Stimulated activated CD8-positive, alpha-beta memory T cell treated with anti-CD3 and anti-CD28 coated beads, Interleukin-12 subunit alpha, Interleukin-12 subunit beta, amount 100 ng/mL, for 4 hours (primary cell): Measurements from ENCODE around the gene WDR91.
"Not testable (repeated sequence)": the region's sequence is repeated elsewhere in the genome, so short reads cannot be mapped to it uniquely, and the experiment has no call there.

Source experiments
- DNase-seq: peaks from one replicate; pipeline ENCODE4 v3.0.0-alpha.2; 2020; ENCODE audit warnings: low read depth

Gene WDR91

GRCh38 chr7:135179321-135179925 lies 31.9 kb downstream of the WDR91 start:
- DNase-seq = no peak

GRCh38 chr7:135178364-135178763 lies 33.0 kb downstream of the WDR91 start:
- DNase-seq = no peak

GRCh38 chr7:135177028-135177696 lies 34.2 kb downstream of the WDR91 start:
- no peak for DNase-seq

DNA sequence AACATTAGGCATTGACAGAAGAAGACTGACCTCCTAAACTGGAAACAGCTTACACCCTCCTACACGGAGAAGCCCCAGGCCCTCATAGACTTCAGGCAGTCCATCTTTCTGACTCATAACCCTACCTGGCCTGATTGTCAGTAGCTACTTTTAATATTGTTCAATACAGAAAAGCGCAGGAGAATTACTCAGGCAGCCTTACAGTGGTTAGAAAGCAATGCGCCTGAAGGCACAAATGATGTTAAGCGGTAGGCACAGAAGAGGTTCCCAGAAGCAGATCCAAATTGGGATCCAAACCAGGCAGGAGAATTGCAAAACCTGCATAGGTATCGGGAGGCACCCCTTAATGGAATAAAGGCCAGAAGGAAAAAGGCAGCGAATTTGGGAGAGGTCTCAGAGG lies 35.4 kb downstream of the WDR91 start:
- no peak for DNase-seq

GRCh38 chr7:135174941-135175340 lies 36.4 kb downstream of the WDR91 start:
- no peak for DNase-seq

DNA sequence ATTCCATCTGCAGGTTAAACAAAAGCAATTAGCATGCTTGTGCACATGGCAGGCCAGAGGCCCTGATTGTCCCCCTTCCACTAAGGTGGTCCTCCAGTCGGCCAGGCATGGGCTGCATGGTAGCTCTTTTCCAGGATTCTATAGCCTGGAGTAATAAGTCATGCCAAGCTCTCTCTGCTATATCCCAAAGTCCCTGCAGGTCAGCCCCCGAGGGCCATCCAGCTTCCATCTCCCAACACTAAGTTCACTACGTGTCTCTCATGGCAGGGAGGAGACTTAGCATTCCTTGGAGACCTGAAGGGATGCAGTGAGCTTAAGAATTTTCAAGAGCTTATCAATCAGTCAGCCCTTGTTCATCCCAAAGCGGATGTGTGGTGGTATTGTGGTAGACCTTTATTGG lies 37.4 kb downstream of the WDR91 start:
- DNase-seq = not testable (repeated sequence)

- not testable (repeated sequence) for DNase-seq
Observed at GRCh38 chr7:135171581-135172291, 39.6 kb downstream of the WDR91 start.

DNA sequence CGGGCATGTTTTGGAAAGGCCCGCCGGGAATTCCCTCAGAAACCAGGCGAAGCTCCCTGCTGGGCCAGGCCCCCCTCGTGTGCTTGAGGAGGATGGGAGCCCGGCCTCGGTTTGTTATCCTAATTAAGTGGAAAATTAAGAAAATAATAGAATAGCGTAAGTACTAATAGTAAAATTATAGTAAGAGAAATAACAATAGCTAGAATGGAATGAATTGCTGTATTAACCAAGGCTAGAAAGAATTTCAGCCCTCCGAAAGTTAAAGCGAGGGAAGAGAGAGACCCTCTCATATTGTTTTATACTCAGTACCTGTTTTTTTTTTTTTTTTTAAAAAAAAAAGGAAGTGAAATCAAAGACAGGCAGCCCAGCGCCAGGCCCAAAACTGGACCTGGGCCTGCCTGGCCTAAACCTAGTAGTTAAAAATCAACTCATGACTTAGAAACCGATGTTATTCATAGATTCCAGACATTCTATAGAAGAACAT lies 40.3 kb downstream of the WDR91 start:
- DNase-seq = not testable (repeated sequence)

- DNase-seq = peak; percentile 84
Observed at GRCh38 chr7:135170274-135170997, 40.9 kb downstream of the WDR91 start, which contains the start of gene CYREN. Gene CYREN (minus strand): TSS chr7:135170707. CDS start chr7:135168922, 1,785 bp downstream.

GRCh38 chr7:135169964-135170273 lies 41.4 kb downstream of the WDR91 start:
- no peak for DNase-seq

- no peak for DNase-seq
Observed at GRCh38 chr7:135169141-135169963, 42.0 kb downstream of the WDR91 start.

DNA sequence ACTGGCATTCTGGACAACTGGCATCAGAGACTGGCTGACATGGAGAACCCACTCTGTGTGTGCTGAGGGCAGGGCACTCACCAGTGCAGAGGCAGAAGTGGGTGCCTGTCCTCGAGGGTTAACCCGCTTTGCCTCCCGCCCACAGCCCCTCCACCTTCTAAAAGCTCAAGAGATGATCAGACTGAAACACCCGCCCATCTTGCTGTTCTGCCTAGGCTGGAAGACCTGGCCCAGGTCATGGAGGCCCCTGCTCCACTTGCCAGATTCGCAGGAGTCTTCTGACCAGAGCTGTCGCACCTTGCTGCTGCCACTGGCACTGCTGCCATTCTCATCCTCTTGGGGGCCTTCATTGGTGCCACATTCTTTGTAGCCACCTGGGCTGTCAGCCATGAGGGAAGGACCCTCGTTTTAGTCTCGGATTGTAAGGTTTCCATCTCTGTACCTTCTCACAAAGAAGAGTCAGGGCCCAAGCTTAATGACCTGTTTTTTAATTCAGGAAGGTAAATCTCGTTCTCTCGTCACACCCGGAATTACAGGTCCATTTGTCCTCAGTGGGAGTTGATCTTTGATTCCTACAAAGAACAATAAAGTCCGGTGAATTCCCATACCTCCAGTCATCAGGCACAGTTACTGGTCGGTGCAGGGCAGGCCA lies 42.7 kb downstream of the WDR91 start:
- no peak for DNase-seq

- DNase-seq = no peak
Observed at GRCh38 chr7:135168001-135168400, 43.3 kb downstream of the WDR91 start.

DNA sequence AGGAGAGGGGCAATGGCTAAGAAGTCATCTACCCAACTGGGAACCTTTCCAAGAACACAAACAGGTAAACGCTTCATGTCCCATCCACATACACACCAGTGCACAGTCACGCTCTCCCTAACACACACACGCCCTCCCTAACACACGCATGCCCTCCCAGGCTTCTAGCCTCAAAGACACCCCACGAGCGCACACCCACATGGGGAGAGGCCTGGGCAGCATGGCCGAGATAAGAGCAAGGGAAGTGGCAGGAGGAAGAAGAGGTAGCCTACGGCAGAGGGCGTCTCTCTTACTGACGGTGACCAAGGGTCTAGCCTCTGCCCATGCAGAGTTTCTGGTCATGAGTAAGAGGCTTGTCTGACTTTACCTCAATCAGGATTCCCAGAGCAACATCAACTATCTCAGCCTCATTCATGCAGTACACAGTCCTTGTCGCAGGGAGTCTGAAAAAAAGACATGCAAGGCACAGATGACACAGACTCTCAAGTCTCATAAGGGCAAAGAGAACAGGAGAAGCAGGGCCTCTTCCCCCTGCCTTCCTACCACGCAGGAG lies 43.9 kb downstream of the WDR91 start:
- no peak for DNase-seq

DNA sequence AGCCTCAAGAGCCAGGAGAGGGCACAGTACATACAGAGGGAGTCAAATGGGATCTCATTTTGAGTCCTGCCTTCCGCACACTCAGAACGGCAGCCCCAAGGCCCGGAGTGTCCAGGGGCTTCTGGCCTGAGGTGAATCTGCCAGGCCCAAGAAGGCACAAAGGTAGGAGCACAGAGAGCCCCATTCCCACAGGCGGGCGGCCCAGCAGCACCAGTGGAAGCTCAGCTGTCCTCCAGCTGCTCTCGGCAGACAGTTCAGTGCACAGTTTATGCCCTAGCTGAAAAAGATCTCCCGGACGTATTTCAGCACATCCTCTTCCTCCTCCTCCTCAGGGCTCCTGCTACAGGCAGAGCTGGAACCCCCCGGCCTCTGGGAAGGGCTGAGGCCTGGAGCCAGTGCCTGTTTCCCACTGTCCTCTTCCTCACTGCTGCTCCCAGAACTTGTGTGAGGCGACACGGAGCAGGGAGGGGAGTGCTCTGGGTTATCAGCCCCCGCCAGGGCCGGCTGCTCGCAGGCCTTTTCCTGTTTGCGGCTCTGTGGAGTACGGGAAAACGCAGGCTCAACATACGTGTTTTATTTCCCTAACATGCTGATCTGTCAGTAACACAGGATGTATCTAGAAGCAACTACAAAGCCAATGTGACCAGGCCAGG lies 44.9 kb downstream of the WDR91 start:
- DNase-seq = no peak

GRCh38 chr7:135165862-135166261 lies 45.5 kb downstream of the WDR91 start:
- DNase-seq = no peak

GRCh38 chr7:135164357-135165061 lies 46.8 kb downstream of the WDR91 start:
- no peak for DNase-seq

GRCh38 chr7:135162382-135163001 lies 48.8 kb downstream of the WDR91 start:
- no peak for DNase-seq

DNA sequence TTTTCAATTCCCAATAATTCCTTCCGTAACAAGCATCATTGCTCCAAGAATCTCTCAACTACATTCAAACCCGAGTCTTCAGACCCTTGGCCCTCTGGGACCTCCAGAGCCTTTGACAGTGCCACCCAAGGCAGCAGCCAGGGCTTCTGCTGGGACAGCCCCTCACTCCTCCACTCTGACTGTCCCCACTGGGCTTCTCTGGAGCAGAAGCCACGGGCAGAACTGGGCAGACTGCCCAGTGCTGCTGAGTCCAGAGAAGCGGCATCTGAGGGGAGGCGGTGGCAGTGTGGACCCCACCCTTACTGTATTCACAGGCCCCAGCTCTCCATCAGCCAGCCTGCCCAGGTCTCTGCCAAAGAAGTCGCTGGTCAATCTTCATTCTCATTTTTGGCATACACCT lies 49.7 kb downstream of the WDR91 start:
- no peak for DNase-seq
